ENCODE results near the gene UBE2E2.

The UBE2E2 gene

DNA sequence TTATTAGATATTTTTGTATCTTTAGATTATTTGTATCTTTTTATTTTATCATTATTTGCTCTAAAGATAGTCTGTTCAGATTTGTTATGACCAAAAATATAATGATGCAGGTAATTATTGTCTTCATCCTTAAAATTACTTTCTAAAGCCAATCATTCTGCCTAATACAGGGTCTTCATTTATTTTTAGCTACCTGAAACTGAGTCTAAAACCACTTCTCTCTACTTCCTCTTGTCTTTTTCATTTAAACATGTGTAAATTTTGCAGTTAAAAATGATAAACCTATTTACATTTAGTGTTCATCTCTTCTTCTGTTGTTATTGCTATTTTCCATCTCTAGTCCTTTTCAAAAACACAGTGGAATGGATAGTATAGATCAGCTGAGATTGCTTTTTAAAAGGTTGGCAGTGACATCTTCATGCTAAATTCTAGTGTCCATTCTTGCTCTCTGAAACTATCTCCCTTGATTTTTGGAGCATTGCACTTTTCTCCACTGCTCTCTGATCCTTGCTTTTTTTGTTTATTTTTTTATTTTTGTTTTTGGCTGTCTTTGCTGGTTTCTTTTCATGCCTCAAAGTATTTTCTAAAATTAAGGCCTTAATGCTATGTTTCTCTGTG lies 91.8 kb downstream of the UBE2E2 start:
- no peak overlapping the region for H3K4me3 ChIP-seq (ENCODE audit: low read length in 2 of 2)
- H3K9me3 ChIP-seq (ENCODE audit: control insufficient read depth in 2 of 2, low read length in 2 of 2): no peaks in the 10 kb centered on the region
- no peaks in the 10 kb centered on the region for H3K36me3 ChIP-seq (ENCODE audit: control insufficient read depth in 2 of 2, insufficient read depth in 2 of 2, low read length in 2 of 2)
- no peaks in the 10 kb centered on the region for H3K27me3 ChIP-seq (ENCODE audit: control insufficient read depth in 2 of 2, insufficient read depth in 2 of 2, low read length in 2 of 2)
- H3K4me1 ChIP-seq (ENCODE audit: control insufficient read depth in 2 of 2, insufficient read depth in 2 of 2, low read length in 2 of 2): no peaks in the 10 kb centered on the region
- no peak overlapping the region for H3K27ac ChIP-seq (ENCODE audit: low read depth in 2 of 2, low read length in 2 of 2)
- H3K9ac ChIP-seq (ENCODE audit: low read depth in 1 of 2, low read length in 2 of 2): no peak overlapping the region

DNA sequence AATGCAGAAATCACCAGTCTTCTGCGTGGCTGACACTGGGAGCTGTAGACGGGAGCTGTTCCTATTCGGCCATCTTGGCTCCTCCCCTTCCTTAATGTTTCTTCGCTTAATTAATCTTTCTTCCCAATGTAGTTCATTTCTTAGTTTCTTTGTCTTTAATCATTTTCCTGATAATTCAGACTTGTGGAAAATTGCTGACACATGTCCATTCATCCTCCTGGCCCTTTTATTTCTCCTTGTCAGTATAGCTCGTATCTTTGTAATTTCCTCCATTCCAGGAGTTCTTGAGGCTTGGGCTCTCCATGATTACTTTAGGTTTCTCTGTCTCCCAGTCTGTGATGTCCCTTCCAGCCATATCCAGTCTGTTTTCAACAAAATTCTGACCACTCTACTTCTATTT lies 98.7 kb downstream of the UBE2E2 start:
- no peak overlapping the region for H3K4me3 ChIP-seq (ENCODE audit: low read length in 2 of 2)
- no peaks in the 10 kb centered on the region for H3K27me3 ChIP-seq (ENCODE audit: control insufficient read depth in 2 of 2, insufficient read depth in 2 of 2, low read length in 2 of 2)
- H3K27ac ChIP-seq (ENCODE audit: low read depth in 2 of 2, low read length in 2 of 2): no peak overlapping the region
- H3K4me1 ChIP-seq (ENCODE audit: control insufficient read depth in 2 of 2, insufficient read depth in 2 of 2, low read length in 2 of 2): no peaks in the 10 kb centered on the region
- H3K36me3 ChIP-seq (ENCODE audit: control insufficient read depth in 2 of 2, insufficient read depth in 2 of 2, low read length in 2 of 2): no peaks in the 10 kb centered on the region
- H3K9me3 ChIP-seq (ENCODE audit: control insufficient read depth in 2 of 2, low read length in 2 of 2): no peaks in the 10 kb centered on the region
- H3K9ac ChIP-seq (ENCODE audit: low read depth in 1 of 2, low read length in 2 of 2): no peak overlapping the region

DNA sequence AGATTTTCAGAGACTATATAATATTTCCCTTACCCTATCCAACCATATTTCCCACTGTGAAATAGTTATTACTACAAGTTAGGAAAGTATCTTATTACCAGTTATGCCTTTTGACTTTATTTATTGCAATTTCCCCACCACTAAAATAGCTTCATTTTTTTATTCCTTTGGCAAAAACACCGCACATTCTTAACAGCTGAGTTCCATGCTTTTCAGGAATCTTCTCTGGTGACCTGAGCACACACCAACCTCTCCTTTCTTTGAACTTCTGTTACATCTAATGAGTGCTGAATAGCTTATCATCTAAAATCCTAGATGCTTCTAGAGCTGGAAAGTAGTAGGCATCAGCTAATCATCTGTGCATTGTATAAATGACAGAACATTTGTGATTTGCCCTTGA lies 99.1 kb downstream of the UBE2E2 start:
- no peaks in the 10 kb centered on the region for H3K27me3 ChIP-seq (ENCODE audit: control insufficient read depth in 2 of 2, insufficient read depth in 2 of 2, low read length in 2 of 2)
- H3K9ac ChIP-seq (ENCODE audit: low read depth in 1 of 2, low read length in 2 of 2): no peak overlapping the region
- H3K4me1 ChIP-seq (ENCODE audit: control insufficient read depth in 2 of 2, insufficient read depth in 2 of 2, low read length in 2 of 2): no peaks in the 10 kb centered on the region
- H3K36me3 ChIP-seq (ENCODE audit: control insufficient read depth in 2 of 2, insufficient read depth in 2 of 2, low read length in 2 of 2): no peaks in the 10 kb centered on the region
- no peak overlapping the region for H3K4me3 ChIP-seq (ENCODE audit: low read length in 2 of 2)
- no peak overlapping the region for H3K27ac ChIP-seq (ENCODE audit: low read depth in 2 of 2, low read length in 2 of 2)
- H3K9me3 ChIP-seq (ENCODE audit: control insufficient read depth in 2 of 2, low read length in 2 of 2): no peaks in the 10 kb centered on the region

GRCh38 chr3:23303601-23304217 lies 100.6 kb downstream of the UBE2E2 start:
- Histone ChIP-seq H3K27me3 (ENCODE audit: control insufficient read depth in 2 of 2, insufficient read depth in 2 of 2, low read length in 2 of 2) (no peaks in the 10 kb centered on the region), H3K27ac (ENCODE audit: low read depth in 2 of 2, low read length in 2 of 2) (no peak overlapping the region), H3K4me1 (ENCODE audit: control insufficient read depth in 2 of 2, insufficient read depth in 2 of 2, low read length in 2 of 2) (no peaks in the 10 kb centered on the region), H3K9ac (ENCODE audit: low read depth in 1 of 2, low read length in 2 of 2) (no peak overlapping the region), H3K9me3 (ENCODE audit: control insufficient read depth in 2 of 2, low read length in 2 of 2) (no peaks in the 10 kb centered on the region), H3K4me3 (ENCODE audit: low read length in 2 of 2) (no peak overlapping the region), H3K36me3 (ENCODE audit: control insufficient read depth in 2 of 2, insufficient read depth in 2 of 2, low read length in 2 of 2) (no peaks in the 10 kb centered on the region)

DNA sequence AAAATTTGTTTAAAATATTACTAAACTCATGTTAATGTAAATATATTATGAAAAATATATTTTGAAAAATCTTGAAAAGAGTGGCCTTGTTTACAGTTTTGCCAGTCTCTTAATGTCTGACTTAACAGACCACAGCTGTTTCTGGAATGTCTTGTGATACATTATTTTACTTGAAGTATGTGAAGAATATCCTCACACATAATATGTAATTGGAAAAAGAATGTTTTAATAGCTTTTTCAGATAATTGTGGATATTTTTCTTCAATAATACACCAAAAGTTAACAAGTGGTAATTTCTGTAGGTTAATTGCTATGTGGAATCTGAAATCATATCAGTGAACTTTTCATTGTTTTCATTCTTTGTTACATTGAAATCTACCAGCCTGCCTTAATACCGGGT lies 101.3 kb downstream of the UBE2E2 start:
- Histone ChIP-seq H3K27ac (ENCODE audit: low read depth in 2 of 2, low read length in 2 of 2) (no peak overlapping the region), H3K36me3 (ENCODE audit: control insufficient read depth in 2 of 2, insufficient read depth in 2 of 2, low read length in 2 of 2) (no peaks in the 10 kb centered on the region), H3K9ac (ENCODE audit: low read depth in 1 of 2, low read length in 2 of 2) (no peak overlapping the region), H3K4me1 (ENCODE audit: control insufficient read depth in 2 of 2, insufficient read depth in 2 of 2, low read length in 2 of 2) (no peaks in the 10 kb centered on the region), H3K4me3 (ENCODE audit: low read length in 2 of 2) (no peak overlapping the region), H3K27me3 (ENCODE audit: control insufficient read depth in 2 of 2, insufficient read depth in 2 of 2, low read length in 2 of 2) (no peaks in the 10 kb centered on the region), H3K9me3 (ENCODE audit: control insufficient read depth in 2 of 2, low read length in 2 of 2) (no peaks in the 10 kb centered on the region)

- Histone ChIP-seq H3K9ac (ENCODE audit: low read depth in 1 of 2, low read length in 2 of 2) (no peak overlapping the region), H3K9me3 (ENCODE audit: control insufficient read depth in 2 of 2, low read length in 2 of 2) (no peaks in the 10 kb centered on the region), H3K4me3 (ENCODE audit: low read length in 2 of 2) (no peak overlapping the region), H3K27me3 (ENCODE audit: control insufficient read depth in 2 of 2, insufficient read depth in 2 of 2, low read length in 2 of 2) (no peaks in the 10 kb centered on the region), H3K4me1 (ENCODE audit: control insufficient read depth in 2 of 2, insufficient read depth in 2 of 2, low read length in 2 of 2) (no peaks in the 10 kb centered on the region), H3K27ac (ENCODE audit: low read depth in 2 of 2, low read length in 2 of 2) (no peak overlapping the region), H3K36me3 (ENCODE audit: control insufficient read depth in 2 of 2, insufficient read depth in 2 of 2, low read length in 2 of 2) (no peaks in the 10 kb centered on the region)
Observed at GRCh38 chr3:23308986-23309625, 106.0 kb downstream of the UBE2E2 start.

DNA sequence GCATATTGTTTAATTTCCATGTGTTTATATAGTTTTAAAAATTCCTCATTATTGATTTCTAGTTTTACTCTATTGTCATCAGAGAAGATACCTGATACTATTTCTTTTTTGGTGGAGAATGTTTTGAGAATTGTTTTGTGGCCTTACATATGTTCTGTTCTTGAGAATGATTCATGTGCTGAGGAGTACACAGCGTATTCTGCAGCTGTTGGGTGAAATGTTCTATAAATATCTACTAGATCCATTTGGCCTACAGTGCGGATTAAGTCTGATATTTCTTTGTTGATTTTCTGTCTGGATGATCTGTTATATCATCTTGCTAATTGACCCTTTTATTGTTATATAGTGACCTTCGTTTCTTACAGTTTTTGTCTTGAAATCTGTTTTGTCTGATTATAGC lies 109.7 kb downstream of the UBE2E2 start:
- no peak overlapping the region for H3K9ac ChIP-seq (ENCODE audit: low read depth in 1 of 2, low read length in 2 of 2)
- H3K27me3 ChIP-seq (ENCODE audit: control insufficient read depth in 2 of 2, insufficient read depth in 2 of 2, low read length in 2 of 2): no peaks in the 10 kb centered on the region
- H3K4me3 ChIP-seq (ENCODE audit: low read length in 2 of 2): no peak overlapping the region
- no peaks in the 10 kb centered on the region for H3K36me3 ChIP-seq (ENCODE audit: control insufficient read depth in 2 of 2, insufficient read depth in 2 of 2, low read length in 2 of 2)
- no peaks in the 10 kb centered on the region for H3K9me3 ChIP-seq (ENCODE audit: control insufficient read depth in 2 of 2, low read length in 2 of 2)
- H3K27ac ChIP-seq (ENCODE audit: low read depth in 2 of 2, low read length in 2 of 2): no peak overlapping the region
- no peaks in the 10 kb centered on the region for H3K4me1 ChIP-seq (ENCODE audit: control insufficient read depth in 2 of 2, insufficient read depth in 2 of 2, low read length in 2 of 2)

- Histone ChIP-seq H3K27ac (ENCODE audit: low read depth in 2 of 2, low read length in 2 of 2) (no peak overlapping the region), H3K4me3 (ENCODE audit: low read length in 2 of 2) (no peak overlapping the region), H3K9ac (ENCODE audit: low read depth in 1 of 2, low read length in 2 of 2) (no peak overlapping the region), H3K9me3 (ENCODE audit: control insufficient read depth in 2 of 2, low read length in 2 of 2) (no peaks in the 10 kb centered on the region), H3K36me3 (ENCODE audit: control insufficient read depth in 2 of 2, insufficient read depth in 2 of 2, low read length in 2 of 2) (no peaks in the 10 kb centered on the region), H3K4me1 (ENCODE audit: control insufficient read depth in 2 of 2, insufficient read depth in 2 of 2, low read length in 2 of 2) (no peaks in the 10 kb centered on the region), H3K27me3 (ENCODE audit: control insufficient read depth in 2 of 2, insufficient read depth in 2 of 2, low read length in 2 of 2) (no peaks in the 10 kb centered on the region)
Observed at GRCh38 chr3:23314981-23315762, 112.0 kb downstream of the UBE2E2 start.

DNA sequence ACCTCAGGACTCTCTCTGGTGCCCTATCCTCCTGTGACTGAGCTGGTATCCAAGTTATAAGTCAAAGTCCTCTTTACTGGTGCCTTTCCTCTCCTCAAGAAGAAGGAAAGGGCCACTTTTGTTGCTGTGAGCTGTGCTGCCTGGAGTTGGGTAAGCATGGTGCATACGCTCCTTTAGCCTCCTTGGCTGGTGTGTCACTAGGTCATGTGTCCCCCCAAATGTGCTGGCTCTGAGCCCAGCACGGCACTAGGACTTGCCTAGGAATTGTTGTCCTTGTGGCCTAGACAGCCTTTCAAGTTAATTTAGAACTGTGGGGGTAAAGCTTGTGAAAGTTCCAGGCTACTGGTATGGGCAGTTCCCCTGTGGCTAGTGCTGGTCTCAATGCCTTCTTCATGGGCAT lies 113.8 kb downstream of the UBE2E2 start:
- Histone ChIP-seq H3K36me3 (ENCODE audit: control insufficient read depth in 2 of 2, insufficient read depth in 2 of 2, low read length in 2 of 2) (no peaks in the 10 kb centered on the region), H3K27ac (ENCODE audit: low read depth in 2 of 2, low read length in 2 of 2) (no peak overlapping the region)

More for the DNA sequence above, 113.8 kb downstream of the UBE2E2 start:
- Histone ChIP-seq H3K9ac (ENCODE audit: low read depth in 1 of 2, low read length in 2 of 2) (no peak overlapping the region), H3K4me3 (ENCODE audit: low read length in 2 of 2) (no peak overlapping the region), H3K27me3 (ENCODE audit: control insufficient read depth in 2 of 2, insufficient read depth in 2 of 2, low read length in 2 of 2) (no peaks in the 10 kb centered on the region), H3K4me1 (ENCODE audit: control insufficient read depth in 2 of 2, insufficient read depth in 2 of 2, low read length in 2 of 2) (no peaks in the 10 kb centered on the region), H3K9me3 (ENCODE audit: control insufficient read depth in 2 of 2, low read length in 2 of 2) (no peaks in the 10 kb centered on the region)
